ENCODE results near the gene SUMF2. TPM values are rescaled to one million over a fixed set of nuclear protein-coding genes. Genes with fewer than 3 reads are reported as not detected.
"Not testable (repeated sequence)": the region's sequence is repeated elsewhere in the genome, so short reads cannot be mapped to it uniquely, and the experiment has no call there.

SUMF2 gene
- total and polyA plus RNA-seq, 8 donors = 88.6 to 136 (median 101) TPM

- no peaks in the 10 kb centered on the region for H3K36me3 ChIP-seq
- peak in 2 of 4 donors; percentile 11 to 61 for ATAC-seq
- no peak for DNase-seq
- peak overlapping the region in 1 of 4 donors; percentile 33 for H3K27ac ChIP-seq
- intact Hi-C loops (cut with DNase I) = no loop called here
- H3K27me3 ChIP-seq = no peaks in the 10 kb centered on the region
- FAIRE-seq = no peak
- TF ChIP-seq CTCF (IDR thresholded peaks at IDR 0.05) = no peak
- no peak overlapping the region for H3K4me3 ChIP-seq
- H3K9me3 ChIP-seq = no peaks in the 10 kb centered on the region
- H3K4me1 ChIP-seq = no peaks in the 10 kb centered on the region
- WGBS, 2 donors = 57 to 64% methylated on average over 3 of the region's 3 CpGs
These were observed 23.4 kb upstream of the SUMF2 start for GRCh38 chr7:56040730-56041129.

- peaks cover 14 to 24% (median 24%) of the 10 kb centered on the region in 3 donors for H3K4me1 ChIP-seq
- H3K27me3 ChIP-seq; intact Hi-C loops (cut with DNase I); FAIRE-seq; ATAC-seq; H3K36me3 ChIP-seq; H3K9me3 ChIP-seq; H3K4me3 ChIP-seq: not testable (repeated sequence)
- peak in 1 of 6 donors; percentile 6 for DNase-seq
- 93 to 95% methylated on average over 2 of the region's 2 CpGs for WGBS, 2 donors
- peak overlapping the region in 3 of 4 donors; percentile 60 to 85 (median 85) for H3K27ac ChIP-seq
These were observed 18.3 kb upstream of the SUMF2 start for GRCh38 chr7:56045758-56046157.

- intact Hi-C loops (cut with DNase I) = no loop called here
- peak in 4 of 6 donors; percentile 18 to 64 (median 56) for DNase-seq
- FAIRE-seq = no peak
- no peaks in the 10 kb centered on the region for H3K9me3 ChIP-seq
- peaks cover 14 to 24% (median 24%) of the 10 kb centered on the region in 3 donors for H3K4me1 ChIP-seq
- peak; percentile 45 to 64 (median 58) for ATAC-seq
- H3K36me3 ChIP-seq = no peaks in the 10 kb centered on the region
- 15 to 16% methylated on average over 5 of the region's 5 CpGs for WGBS, 2 donors
- H3K27ac ChIP-seq = peak overlapping the region; percentile 54 to 85 (median 72)
- H3K27me3 ChIP-seq = no peaks in the 10 kb centered on the region
- H3K4me3 ChIP-seq = no peak overlapping the region
- no peak for TF ChIP-seq CTCF (IDR thresholded peaks at IDR 0.05)
These were observed 17.2 kb upstream of the SUMF2 start for GRCh38 chr7:56046721-56047445.

GRCh38 chr7:56047446-56048116 lies 16.5 kb upstream of the SUMF2 start:
- H3K36me3 ChIP-seq; H3K27me3 ChIP-seq; intact Hi-C loops (cut with DNase I); FAIRE-seq; H3K9me3 ChIP-seq: not testable (repeated sequence)
- DNase-seq = peak in 2 of 6 donors; percentile 25 to 45
- ATAC-seq = peak; percentile 5 to 25 (median 10)
- 29 to 41% methylated on average over 11 of the region's 11 CpGs for WGBS, 2 donors
- Histone ChIP-seq H3K4me3 (peak overlapping the region in 1 of 4 donors; percentile 2), H3K27ac (peak overlapping the region; percentile 54 to 85 (median 72)), H3K4me1 (peaks cover 14 to 24% (median 24%) of the 10 kb centered on the region in 3 donors)

- H3K9me3 ChIP-seq = no peaks in the 10 kb centered on the region
- H3K27me3 ChIP-seq = no peaks in the 10 kb centered on the region
- no peak overlapping the region for H3K4me3 ChIP-seq
- no peak for TF ChIP-seq CTCF (IDR thresholded peaks at IDR 0.05)
- H3K36me3 ChIP-seq = no peaks in the 10 kb centered on the region
- 82 to 92% methylated on average over 1 of the region's 1 CpG for WGBS, 2 donors
- no peak for DNase-seq
- intact Hi-C loops (cut with DNase I) = no loop called here
- H3K4me1 ChIP-seq = peaks cover 20 to 30% (median 24%) of the 10 kb centered on the region in 3 donors
- ATAC-seq = no peak
- FAIRE-seq = no peak
- H3K27ac ChIP-seq = peak overlapping the region in 3 of 4 donors; percentile 9 to 85 (median 85)
These were observed 15.8 kb upstream of the SUMF2 start for GRCh38 chr7:56048245-56048644.

GRCh38 chr7:56048763-56049162 lies 15.3 kb upstream of the SUMF2 start:
- WGBS, 2 donors = 27 to 34% methylated on average over 8 of the region's 8 CpGs
- ATAC-seq; H3K27me3 ChIP-seq; H3K36me3 ChIP-seq; FAIRE-seq; H3K4me3 ChIP-seq; intact Hi-C loops (cut with DNase I); H3K9me3 ChIP-seq: not testable (repeated sequence)
- Histone ChIP-seq H3K27ac (peak overlapping the region in 2 of 4 donors; percentile 85), H3K4me1 (peaks cover 21 to 35% (median 24%) of the 10 kb centered on the region in 3 donors)
- DNase-seq = peak in 5 of 6 donors; percentile 49 to 65 (median 56)

All from pancreas (tissue), 10 donors.